ENCODE measurements around the gene SARDH.

DNA sequence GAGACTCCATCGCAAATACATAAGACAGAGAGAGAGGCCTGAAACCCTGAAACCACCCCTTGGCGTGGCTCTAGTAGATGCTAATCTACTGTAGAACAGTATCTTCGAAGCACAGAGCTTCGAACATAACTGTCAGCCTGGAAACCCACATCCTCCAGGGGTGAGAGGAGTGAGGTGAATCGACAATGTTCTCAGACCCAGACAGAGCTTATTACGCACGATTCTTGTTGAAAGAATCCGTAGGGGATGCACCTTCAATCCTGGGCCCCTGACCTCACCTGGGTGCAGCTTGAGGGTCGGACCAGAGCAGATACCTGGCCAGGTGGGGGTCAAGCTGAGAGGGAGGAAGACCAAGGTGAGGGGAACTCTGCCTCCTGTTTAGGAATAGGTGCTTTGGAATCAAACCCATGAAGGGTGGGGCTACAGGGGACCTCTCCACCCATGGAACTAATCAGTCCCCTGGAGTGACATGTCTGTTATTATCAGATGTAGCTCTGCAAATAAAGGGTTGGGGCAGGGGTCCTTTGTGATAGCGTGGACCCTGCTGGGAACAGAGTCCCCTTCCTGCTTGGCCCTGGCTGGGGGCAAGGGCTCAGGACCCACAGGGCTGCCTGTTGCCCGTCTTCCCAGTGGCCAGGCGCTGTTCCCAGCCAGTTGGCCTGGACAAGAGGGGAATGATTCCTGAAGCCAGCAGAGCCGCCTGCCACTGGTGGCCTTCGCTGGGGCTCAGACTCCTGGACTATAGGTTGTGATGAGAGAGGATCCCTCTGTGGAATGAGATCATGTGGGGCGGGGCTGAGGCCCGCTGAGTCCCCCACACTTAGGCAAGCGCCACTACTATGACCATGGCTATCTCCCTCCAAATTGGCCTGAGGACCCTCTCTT, 60.8 kb downstream of the SARDH start:
- no peak for TF ChIP-seq POLR2A (IDR thresholded peaks at IDR 0.05; ENCODE audit: low read depth, low read length)
- TF ChIP-seq POLR2AphosphoS5 (IDR thresholded peaks at IDR 0.05; ENCODE audit: low read depth, low read length): no peak
